A673 (cell line): Measurements from ENCODE around the gene BMP8B. TPM values are rescaled to one million over a fixed set of nuclear protein-coding genes. Genes with fewer than 3 reads are reported as not detected.
"Not testable (repeated sequence)": the region's sequence is repeated elsewhere in the genome, so short reads cannot be mapped to it uniquely, and the experiment has no call there.

Experiments used
- BruUV-seq: library from RNA; stranded (reverse); fragments of 400-500 nt; replicated peaks from 2 replicates; lab custom pipeline; 2021; lab: Mats Ljungman, UMichigan
- CTCF ChIA-PET: fragments of 300-600 bp; sonication (Branson Sonifier 250); formaldehyde crosslinking; loops from one replicate; lab custom pipeline; 2022; ENCODE audit warnings: antibody characterized with exemption; lab: Charles Lee
- POLR2A ChIA-PET: fragments of 300-600 bp; sonication (Branson Sonifier 250); formaldehyde crosslinking; loops from one replicate; lab custom pipeline; 2022; ENCODE audit warnings: antibody characterized with exemption; ENCODE audit not compliant: low non-redundant PET; lab: Charles Lee
- DNase-seq: peaks from one replicate; pipeline ENCODE4 v3.0.0-alpha.2; 2015; ENCODE audit warnings: low spot score
- H3K27ac ChIP-seq: fragments of 200-600 bp; sonication (generic); 2 replicates; pipeline ENCODE4 v1.5.1; 2016; ENCODE audit warnings: mixed run types, low read depth, mild to moderate bottlenecking, mixed read lengths, antibody characterized with exemption, low read length; ENCODE audit not compliant: poor library complexity, severe bottlenecking
- H3K27me3 ChIP-seq: fragments of 200-600 bp; sonication (generic); replicated peaks from 2 replicates; pipeline ENCODE4 v1.6.1; 2017; ENCODE audit warnings: mixed run types, low read depth, mild to moderate bottlenecking, mixed read lengths, antibody characterized with exemption, low read length; ENCODE audit not compliant: insufficient read depth, poor library complexity
- H3K36me3 ChIP-seq: fragments of 200-600 bp; sonication (generic); 2 replicates; pipeline ENCODE4 v1.6.1; 2016; ENCODE audit warnings: mixed run types, mild to moderate bottlenecking, mixed read lengths, antibody characterized with exemption, low read length; ENCODE audit not compliant: insufficient read depth, poor library complexity, severe bottlenecking
- H3K4me1 ChIP-seq: fragments of 200-600 bp; sonication (generic); 2 replicates; pipeline ENCODE4 v1.6.1; 2017; ENCODE audit warnings: mixed run types, mild to moderate bottlenecking, mixed read lengths, antibody characterized with exemption, low read length; ENCODE audit not compliant: insufficient read depth, poor library complexity, severe bottlenecking
- H3K4me3 ChIP-seq: fragments of 200-600 bp; sonication (generic); 2 replicates; pipeline ENCODE4 v1.5.1; 2016; ENCODE audit warnings: low read depth, mixed run types, mild to moderate bottlenecking, mixed read lengths, low read length; ENCODE audit not compliant: poor library complexity, severe bottlenecking
- H3K9me3 ChIP-seq: fragments of 200-600 bp; sonication (generic); 2 replicates; pipeline ENCODE4 v1.6.1; 2016; ENCODE audit warnings: mixed run types, low read depth, mild to moderate bottlenecking, mixed read lengths, antibody characterized with exemption, low read length; ENCODE audit not compliant: poor library complexity, severe bottlenecking
- EZH2 ChIP-seq: fragments of 200-600 bp; sonication (generic); IDR thresholded peaks from 2 replicates; pipeline ENCODE4 v1.6.1; 2017; ENCODE audit warnings: borderline replicate concordance, low read depth, mild to moderate bottlenecking, mixed read lengths, antibody characterized with exemption, low read length; ENCODE audit not compliant: poor library complexity, severe bottlenecking
- intact Hi-C: fragments of 100-400 bp; cut with micrococcal nuclease; formaldehyde crosslinking; loops from one replicate; pipeline ENCODE4 v1.10.0; 2022; ENCODE audit not compliant: unreplicated experiment
- total RNA-seq: library from RNA; stranded (reverse); gene quantifications from 2 replicates; pipeline ENCODE4 v1.2.3, GENCODE V29; 2021
- TF ChIP-seq, protein P1 (sequence below): fragments of 300-800, 200-600 bp; sonication (generic); conservative IDR thresholded peaks from 2 replicates; pipeline ENCODE4 v1.5.1; 2017; ENCODE audit warnings: low read depth, mild to moderate bottlenecking, antibody characterized with exemption, low read length, moderate library complexity, mixed read lengths

BMP8B gene
- total RNA-seq, 1 experiment from 2014 or later: 0.06 TPM

DNA sequence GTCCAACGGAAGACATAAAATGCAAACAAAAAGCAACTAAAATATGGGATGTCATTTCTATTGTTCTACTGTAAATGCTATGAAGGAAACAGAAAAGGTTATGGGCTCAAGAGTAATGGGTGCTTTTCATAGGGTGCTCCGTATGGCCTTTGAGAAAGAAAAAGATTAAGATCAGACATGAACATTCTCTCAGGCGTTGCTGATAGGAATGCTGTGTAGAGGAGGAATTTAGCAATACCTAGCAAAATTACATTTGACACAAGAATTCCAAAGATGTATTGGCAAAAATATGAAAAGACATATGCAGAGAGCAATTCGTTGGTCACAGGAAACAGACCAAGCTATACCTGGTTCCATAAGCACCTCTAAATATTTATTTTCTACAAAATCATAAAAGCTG lies 11.8 kb downstream of the BMP8B start:
- ChIA-PET POLR2A (no interaction called here), CTCF (no interaction called here)
- H3K27ac ChIP-seq: no peak overlapping the region
- H3K4me1 ChIP-seq: no peaks in the 10 kb centered on the region
- intact Hi-C loops: no loop called here
- no peaks in the 10 kb centered on the region for H3K9me3 ChIP-seq
- H3K4me3 ChIP-seq: no peak overlapping the region
- no peak for TF ChIP-seq EZH2
- TF ChIP-seq, protein P1, sequence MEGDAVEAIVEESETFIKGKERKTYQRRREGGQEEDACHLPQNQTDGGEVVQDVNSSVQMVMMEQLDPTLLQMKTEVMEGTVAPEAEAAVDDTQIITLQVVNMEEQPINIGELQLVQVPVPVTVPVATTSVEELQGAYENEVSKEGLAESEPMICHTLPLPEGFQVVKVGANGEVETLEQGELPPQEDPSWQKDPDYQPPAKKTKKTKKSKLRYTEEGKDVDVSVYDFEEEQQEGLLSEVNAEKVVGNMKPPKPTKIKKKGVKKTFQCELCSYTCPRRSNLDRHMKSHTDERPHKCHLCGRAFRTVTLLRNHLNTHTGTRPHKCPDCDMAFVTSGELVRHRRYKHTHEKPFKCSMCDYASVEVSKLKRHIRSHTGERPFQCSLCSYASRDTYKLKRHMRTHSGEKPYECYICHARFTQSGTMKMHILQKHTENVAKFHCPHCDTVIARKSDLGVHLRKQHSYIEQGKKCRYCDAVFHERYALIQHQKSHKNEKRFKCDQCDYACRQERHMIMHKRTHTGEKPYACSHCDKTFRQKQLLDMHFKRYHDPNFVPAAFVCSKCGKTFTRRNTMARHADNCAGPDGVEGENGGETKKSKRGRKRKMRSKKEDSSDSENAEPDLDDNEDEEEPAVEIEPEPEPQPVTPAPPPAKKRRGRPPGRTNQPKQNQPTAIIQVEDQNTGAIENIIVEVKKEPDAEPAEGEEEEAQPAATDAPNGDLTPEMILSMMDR: no peak
- no peaks in the 10 kb centered on the region for H3K36me3 ChIP-seq
- no peaks in the 10 kb centered on the region for H3K27me3 ChIP-seq
- DNase-seq: no peak
- no TSS peak for BruUV-seq

DNA sequence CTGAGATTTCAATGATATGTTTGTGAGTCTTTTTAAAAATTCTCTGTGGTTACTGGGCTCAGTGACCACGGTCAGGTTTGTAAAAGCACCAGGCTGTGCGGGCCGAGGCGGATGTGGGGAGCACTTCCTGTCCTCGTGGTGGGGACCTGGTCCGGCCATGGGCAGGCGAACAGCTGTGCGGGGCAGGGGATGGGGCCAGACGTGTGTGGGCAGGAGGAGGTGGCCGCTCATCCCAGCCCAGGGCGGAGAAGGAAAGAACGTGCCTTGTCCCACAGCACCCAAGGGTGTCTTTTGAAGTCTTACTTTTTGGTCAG lies 12.3 kb downstream of the BMP8B start:
- no peak for DNase-seq
- Histone ChIP-seq H3K9me3 (no peaks in the 10 kb centered on the region), H3K4me1 (no peaks in the 10 kb centered on the region), H3K4me3 (no peak overlapping the region), H3K27ac (no peak overlapping the region), H3K36me3 (no peaks in the 10 kb centered on the region), H3K27me3 (no peaks in the 10 kb centered on the region)
- intact Hi-C loops: no loop called here
- POLR2A ChIA-PET: no interaction called here
- CTCF ChIA-PET: no interaction called here
- BruUV-seq: no TSS peak
- TF ChIP-seq, protein P1: no peak
- TF ChIP-seq EZH2: no peak

DNA sequence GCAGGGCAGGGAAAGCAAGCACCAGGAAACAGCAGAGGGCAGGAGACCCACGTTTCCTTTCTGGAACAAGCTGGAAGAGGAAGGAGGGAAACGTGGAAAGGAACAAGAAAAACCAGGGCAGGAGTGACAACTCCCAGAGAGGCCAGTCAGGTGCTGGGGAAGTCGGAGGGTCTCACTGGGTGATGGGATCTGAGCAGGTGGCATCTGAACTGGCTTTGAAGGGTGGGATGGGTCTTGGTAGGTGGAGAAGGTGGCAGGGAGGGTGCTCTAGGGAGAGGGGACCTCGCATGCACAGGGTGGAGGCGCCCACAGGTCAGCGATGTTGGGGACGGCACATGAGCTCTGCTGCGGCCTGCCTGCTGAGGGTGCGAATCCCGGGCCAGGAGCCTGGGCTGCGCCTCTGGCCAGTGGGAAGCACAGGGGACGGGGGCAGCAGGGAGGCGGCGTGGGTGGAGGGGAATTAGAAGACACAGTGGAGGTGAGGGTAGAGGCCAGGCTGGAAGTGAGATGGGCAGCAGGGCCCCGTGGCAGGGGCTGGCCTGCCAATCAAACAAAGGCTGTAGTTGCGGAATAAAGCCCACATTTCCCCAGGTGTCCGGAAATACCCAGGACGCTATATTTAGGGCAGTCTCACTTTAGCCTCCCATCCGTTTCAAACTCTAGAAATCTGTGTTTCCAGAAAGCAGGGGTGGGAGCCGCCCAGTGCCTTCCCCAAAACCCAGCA lies 12.8 kb downstream of the BMP8B start:
- BruUV-seq, DNase-seq, CTCF ChIA-PET, H3K27me3 ChIP-seq, H3K9me3 ChIP-seq, H3K4me3 ChIP-seq, H3K27ac ChIP-seq, H3K36me3 ChIP-seq, POLR2A ChIA-PET, H3K4me1 ChIP-seq, intact Hi-C loops: not testable (repeated sequence)

DNA sequence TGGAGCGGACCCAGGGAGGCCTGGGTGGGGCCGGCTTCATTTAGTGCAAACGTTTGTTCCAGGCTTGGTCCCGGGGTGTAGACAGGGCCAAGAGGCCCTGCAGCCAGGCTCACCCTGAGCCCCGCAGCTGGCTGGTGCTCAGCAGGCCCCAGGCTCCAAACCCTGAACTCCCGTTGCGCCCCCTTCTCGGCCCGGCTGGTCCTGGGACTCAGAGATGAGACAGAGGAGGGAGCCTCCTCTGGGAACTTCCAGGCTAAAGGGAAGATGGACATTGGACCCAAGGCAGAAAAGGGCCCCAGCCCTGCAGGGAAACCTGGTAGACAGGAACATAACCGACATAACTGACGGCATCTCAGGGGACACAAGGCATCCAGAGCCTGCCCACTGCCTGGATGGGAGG lies 13.5 kb downstream of the BMP8B start:
- H3K27me3 ChIP-seq, DNase-seq, POLR2A ChIA-PET, H3K4me3 ChIP-seq, H3K9me3 ChIP-seq, CTCF ChIA-PET, H3K27ac ChIP-seq, H3K36me3 ChIP-seq, H3K4me1 ChIP-seq, intact Hi-C loops, BruUV-seq: not testable (repeated sequence)

DNA sequence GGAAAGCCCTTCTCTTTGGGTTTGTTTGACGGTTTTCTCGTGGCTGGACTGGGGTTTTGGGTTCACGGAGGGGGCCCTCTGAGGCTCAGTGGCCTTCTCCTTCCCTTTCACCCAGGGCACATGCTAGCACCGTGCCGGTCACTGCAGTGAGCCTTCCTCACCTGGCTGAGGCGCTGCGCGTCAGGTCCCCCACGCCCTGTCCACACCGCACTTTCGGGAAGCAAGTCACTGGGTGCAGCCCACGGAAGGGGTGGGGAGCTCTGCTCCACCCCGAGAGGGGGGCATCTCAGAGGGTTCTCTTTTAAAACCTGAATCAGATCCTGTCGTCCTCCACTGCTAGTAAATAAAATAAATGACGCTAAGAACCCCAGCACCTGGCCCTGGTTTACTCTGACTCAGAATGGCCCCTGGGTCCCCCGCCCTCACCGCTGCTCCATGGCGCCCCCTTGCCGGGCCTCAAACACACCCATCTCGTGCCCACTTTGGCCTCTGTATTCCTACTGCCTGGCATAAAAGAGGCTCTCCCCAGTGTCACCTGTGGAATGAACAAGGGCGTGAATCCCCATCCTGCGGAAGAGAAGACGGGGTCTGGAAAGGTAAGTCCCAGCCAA lies 15.2 kb downstream of the BMP8B start:
- H3K27me3 ChIP-seq, H3K4me1 ChIP-seq, POLR2A ChIA-PET, H3K36me3 ChIP-seq, H3K27ac ChIP-seq, H3K9me3 ChIP-seq, CTCF ChIA-PET, H3K4me3 ChIP-seq, DNase-seq, intact Hi-C loops, BruUV-seq: not testable (repeated sequence)

DNA sequence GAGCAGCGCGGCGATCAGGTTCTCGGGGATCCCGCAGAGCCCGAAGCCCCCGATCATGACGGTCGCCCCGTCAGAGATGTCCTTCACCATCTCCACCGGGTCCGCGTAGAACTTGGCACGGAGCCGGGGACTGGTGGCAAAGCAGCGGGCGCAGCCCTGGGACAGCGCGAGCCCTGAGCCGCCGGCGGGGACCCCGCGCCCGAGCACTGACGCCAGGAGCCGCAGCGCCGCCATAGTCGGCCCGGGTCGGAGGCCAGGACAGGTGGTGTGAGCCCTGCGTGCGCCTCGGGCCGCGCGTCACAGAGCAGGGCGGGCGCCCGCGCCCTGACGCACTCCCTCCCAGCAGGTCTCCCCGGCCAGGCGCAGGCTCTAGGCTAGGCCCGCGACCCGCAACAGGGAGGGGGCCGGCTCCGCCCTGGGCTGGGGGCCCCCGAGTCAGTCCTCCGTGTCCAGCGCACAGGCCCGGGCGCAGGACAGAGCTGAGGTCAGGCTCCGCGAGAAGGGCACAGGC lies 17.6 kb downstream of the BMP8B start, which contains the start of gene OXCT2:
Gene OXCT2 (minus strand): TSS at position 327 of the 511 bp plus-strand sequence. CDS start 93 bp downstream, at position 234.
- CTCF ChIA-PET, H3K27me3 ChIP-seq, H3K36me3 ChIP-seq, DNase-seq, POLR2A ChIA-PET, H3K4me3 ChIP-seq, intact Hi-C loops, H3K27ac ChIP-seq, H3K4me1 ChIP-seq, BruUV-seq, H3K9me3 ChIP-seq: not testable (repeated sequence)
